HG02840 (cell line): ENCODE results near the gene RPGR.
A peak's percentile ranks its signal among the peaks of the same experiment; 100 is the strongest.

ENCODE experiments used
- ATAC-seq: cut with Tn5 transposase; IDR thresholded peaks from one replicate; pipeline ENCODE4 v1.9.1; 2021; ENCODE audit warnings: mild to moderate bottlenecking, moderate library complexity, moderate number of reproducible peaks; ENCODE audit not compliant: unreplicated experiment, low FRiP score

The RPGR gene, protein sequence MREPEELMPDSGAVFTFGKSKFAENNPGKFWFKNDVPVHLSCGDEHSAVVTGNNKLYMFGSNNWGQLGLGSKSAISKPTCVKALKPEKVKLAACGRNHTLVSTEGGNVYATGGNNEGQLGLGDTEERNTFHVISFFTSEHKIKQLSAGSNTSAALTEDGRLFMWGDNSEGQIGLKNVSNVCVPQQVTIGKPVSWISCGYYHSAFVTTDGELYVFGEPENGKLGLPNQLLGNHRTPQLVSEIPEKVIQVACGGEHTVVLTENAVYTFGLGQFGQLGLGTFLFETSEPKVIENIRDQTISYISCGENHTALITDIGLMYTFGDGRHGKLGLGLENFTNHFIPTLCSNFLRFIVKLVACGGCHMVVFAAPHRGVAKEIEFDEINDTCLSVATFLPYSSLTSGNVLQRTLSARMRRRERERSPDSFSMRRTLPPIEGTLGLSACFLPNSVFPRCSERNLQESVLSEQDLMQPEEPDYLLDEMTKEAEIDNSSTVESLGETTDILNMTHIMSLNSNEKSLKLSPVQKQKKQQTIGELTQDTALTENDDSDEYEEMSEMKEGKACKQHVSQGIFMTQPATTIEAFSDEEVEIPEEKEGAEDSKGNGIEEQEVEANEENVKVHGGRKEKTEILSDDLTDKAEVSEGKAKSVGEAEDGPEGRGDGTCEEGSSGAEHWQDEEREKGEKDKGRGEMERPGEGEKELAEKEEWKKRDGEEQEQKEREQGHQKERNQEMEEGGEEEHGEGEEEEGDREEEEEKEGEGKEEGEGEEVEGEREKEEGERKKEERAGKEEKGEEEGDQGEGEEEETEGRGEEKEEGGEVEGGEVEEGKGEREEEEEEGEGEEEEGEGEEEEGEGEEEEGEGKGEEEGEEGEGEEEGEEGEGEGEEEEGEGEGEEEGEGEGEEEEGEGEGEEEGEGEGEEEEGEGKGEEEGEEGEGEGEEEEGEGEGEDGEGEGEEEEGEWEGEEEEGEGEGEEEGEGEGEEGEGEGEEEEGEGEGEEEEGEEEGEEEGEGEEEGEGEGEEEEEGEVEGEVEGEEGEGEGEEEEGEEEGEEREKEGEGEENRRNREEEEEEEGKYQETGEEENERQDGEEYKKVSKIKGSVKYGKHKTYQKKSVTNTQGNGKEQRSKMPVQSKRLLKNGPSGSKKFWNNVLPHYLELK

GRCh38 chrX:38327007-38327774 is at the start of gene RPGR:
TSS of gene RPGR (minus strand) at chrX:38327509. CDS start at chrX:38327367, 142 bp downstream.
- ATAC-seq, result peak; percentile 97

- no peak for ATAC-seq
These were observed 49.4 kb upstream of the RPGR start for GRCh38 chrX:38376747-38377146.

- ATAC-seq, result no peak
These were observed 48.6 kb upstream of the RPGR start for GRCh38 chrX:38375891-38376290.

GRCh38 chrX:38374431-38374830 is 47.1 kb upstream of the RPGR start:
- ATAC-seq, result no peak

- no peak for ATAC-seq
These were observed 44.3 kb upstream of the RPGR start for GRCh38 chrX:38371641-38372040.

DNA sequence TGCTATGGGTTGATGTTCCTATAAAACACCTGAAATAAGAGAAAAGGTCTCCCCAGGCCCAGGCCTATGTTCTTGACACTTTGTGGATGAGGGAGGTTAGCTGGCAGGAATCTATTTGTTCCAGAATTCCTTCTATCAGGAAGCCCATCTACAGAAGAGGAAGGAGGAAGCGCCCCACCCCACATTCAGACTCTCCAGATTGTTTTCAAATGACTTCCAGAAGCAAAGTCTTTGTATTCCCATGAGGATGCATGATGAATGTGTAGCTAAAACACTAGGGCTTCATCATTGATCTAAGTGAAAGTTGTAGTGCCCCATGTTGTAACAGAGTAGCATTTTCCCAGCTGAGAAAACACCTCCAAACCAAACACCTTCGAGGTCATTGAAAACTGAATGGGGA is 41.5 kb upstream of the RPGR start:
- ATAC-seq, result no peak

DNA sequence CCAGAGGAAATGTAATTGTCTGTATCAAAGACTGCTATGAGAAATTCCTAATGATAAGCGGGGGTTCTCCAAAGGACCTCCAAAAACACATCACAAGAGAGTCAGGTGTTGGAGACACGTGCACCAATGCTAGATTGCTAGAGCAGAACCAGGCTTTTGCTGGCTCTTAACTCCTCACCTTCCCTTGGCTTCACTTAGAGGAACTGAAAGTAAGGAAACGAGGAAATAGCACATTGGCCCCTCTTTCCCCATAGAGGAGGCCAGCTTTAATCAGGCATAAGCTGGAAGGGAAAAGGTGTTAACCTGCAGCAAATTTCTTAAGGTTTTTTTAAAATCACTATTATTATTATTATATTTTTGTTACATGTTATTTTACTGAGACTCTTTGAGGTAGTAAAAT is 38.6 kb upstream of the RPGR start:
- ATAC-seq, result no peak

DNA sequence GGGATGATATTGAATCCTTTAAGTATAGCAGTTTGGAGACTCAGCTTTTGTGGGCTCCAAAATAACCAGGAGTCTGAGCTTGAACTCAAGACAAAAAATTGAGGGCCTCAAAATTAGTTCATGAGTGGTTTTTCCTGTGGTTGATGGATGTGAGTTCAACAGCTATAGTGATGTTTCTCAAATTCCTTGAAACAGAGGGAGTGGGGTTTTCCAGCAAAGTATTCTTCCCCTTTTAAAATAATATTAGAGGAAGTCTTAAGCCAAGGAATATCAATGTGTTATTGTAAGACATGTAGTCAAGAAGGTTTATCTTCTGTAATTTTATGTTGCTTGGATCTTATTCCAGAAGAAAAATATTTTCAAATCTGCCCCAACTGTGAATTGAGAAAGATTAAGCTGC is 35.7 kb upstream of the RPGR start:
- ATAC-seq, result no peak

- no peak for ATAC-seq
These were observed 30.7 kb upstream of the RPGR start for GRCh38 chrX:38357747-38358673.

DNA sequence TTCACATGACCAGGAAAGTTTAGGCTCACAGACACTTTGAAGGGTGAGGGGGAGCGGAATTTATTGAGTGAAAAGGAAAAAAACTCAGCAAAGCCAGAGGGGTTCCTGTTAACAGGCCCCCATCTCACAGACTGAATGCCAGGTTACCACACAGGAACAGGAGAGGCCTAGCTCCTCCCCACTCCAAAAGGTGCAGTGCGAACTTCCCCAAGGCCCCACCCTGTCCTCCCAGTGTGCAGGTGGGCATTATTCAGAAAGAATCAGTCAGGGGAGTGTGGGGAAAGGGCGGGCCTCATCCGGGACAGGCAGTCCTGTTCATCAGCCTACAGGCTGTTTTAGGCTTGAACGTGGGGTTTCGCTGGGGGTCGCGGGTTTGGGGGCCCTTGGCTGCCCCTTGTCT is 29.1 kb upstream of the RPGR start:
- ATAC-seq, result no peak

DNA sequence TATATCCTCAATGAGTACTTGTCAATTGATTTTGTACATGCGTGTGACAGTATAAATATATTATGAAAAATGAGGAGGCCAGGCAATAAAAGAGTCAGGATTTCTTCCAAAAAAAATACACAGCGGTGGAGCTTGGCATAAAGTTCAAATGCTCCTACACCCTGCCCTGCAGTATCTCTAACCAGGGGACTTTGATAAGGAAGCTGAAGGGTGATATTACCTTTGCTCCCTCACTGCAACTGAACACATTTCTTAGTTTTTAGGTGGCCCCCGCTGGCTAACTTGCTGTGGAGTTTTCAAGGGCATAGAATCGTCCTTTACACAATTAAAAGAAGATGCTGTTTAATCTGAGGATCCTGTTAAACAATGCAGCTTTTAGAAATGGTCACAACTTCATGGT is 25.1 kb upstream of the RPGR start, which contains the start of gene OTC:
Gene OTC (plus strand): TSS at position 243 of the 400 bp plus-strand sequence. CDS start 93 bp downstream, at position 336.
- ATAC-seq, result no peak

DNA sequence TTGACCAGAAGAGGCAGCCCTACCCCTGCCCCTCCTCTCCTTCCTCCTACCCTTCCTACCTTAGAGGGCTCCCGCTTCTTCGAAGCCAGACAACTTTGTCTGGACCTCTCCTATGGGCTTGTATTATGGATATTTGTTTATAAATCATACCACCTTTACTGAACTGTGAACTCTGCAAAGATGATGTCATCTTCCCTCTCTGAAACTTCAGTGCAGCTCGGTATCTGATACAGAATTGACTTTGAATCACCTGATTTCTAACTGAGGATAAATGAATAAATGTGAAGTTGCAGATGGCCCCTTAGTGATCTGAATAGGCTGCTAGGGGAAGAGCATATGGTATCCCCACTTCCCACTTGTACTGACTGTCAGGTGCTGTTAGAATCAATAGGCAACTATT is 24.0 kb upstream of the RPGR start:
- ATAC-seq, result no peak

DNA sequence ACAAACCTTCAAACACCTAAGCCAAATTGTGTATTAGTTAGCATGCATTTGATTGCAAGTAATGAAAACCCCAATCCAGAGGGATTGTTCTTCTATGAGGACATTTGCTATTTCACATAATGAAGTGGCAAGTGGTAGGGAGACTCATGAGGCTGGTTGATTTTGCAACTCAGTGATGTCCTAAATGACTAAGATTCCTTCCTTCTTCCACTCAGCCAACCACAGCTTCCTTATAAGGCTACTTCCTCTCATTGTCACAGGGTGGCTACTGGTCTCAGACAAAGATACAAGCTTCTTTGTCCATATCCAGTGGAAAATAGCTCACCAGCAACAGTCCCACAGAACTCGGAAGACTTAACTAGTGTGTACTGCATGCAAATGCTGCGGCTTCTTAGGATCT is 19.8 kb upstream of the RPGR start:
- no peak for ATAC-seq

- ATAC-seq, result no peak
These were observed 18.8 kb upstream of the RPGR start for GRCh38 chrX:38346150-38346549.

GRCh38 chrX:38342853-38343778 is 15.8 kb upstream of the RPGR start:
- ATAC-seq, result no peak

DNA sequence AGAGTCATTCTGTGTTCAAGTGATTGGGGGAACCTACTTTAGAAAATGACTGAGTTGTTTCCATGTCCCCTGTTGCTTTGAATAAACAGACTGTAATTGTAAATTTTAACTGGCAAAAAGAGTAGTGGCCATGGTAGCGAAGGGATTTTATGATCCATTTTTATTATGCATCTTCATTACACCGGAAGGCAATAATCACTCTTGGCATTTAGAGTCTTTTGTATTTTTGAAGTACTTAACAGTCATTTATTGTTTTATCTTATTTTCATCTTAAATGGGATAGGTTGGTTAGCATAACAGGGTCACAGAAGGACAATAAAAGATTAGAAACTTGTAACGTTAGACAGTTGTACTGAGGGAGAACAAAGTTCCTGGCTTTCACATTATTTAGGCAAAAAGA is 14.1 kb upstream of the RPGR start:
- no peak for ATAC-seq

GRCh38 chrX:38336538-38337240 is 9.4 kb upstream of the RPGR start:
- no peak for ATAC-seq
